Fibroblast of the aortic adventitia (primary cell): ENCODE results near the gene KCNIP1. TPM values are rescaled to one million over a fixed set of nuclear protein-coding genes. Genes with fewer than 3 reads are reported as not detected.

Experiments used
- DNase-seq: peaks from one replicate; pipeline ENCODE4 v3.0.0-alpha.2; 2010; ENCODE audit warnings: low read depth
- H3K4me3 ChIP-seq: 2 replicates; pipeline ENCODE4 v1.5.1; 2011; ENCODE audit warnings: low read depth, mild to moderate bottlenecking, control low read depth, low read length, moderate library complexity
- CTCF ChIP-seq: IDR thresholded peaks from 2 replicates; pipeline ENCODE4 v1.5.1; 2011; ENCODE audit warnings: mild to moderate bottlenecking, low read length, control low read depth, inconsistent platforms; ENCODE audit not compliant: insufficient read depth
- total RNA-seq: library from RNA; depleted of rRNA; stranded (reverse); fragments of >200 nt; gene quantifications from 2 replicates; pipeline ENCODE4 v1.2.3, GENCODE V29; 2012; ENCODE audit warnings: low replicate concordance

The KCNIP1 gene
- total RNA-seq, 1 donor = not detected

GRCh38 chr5:170603109-170603508, 99.3 kb downstream of the KCNIP1 start:
- no peak overlapping the region for H3K4me3 ChIP-seq
- no peak for TF ChIP-seq CTCF
- DNase-seq = no peak

GRCh38 chr5:170603578-170604565, 100.1 kb downstream of the KCNIP1 start:
- H3K4me3 ChIP-seq = no peak overlapping the region
- peak; percentile 28 for DNase-seq
- TF ChIP-seq CTCF = peak; percentile 56

- no peak for DNase-seq
- no peak overlapping the region for H3K4me3 ChIP-seq
- no peak for TF ChIP-seq CTCF
These were observed 103.1 kb downstream of the KCNIP1 start for GRCh38 chr5:170606941-170607340.

GRCh38 chr5:170611449-170612090, 107.8 kb downstream of the KCNIP1 start:
- DNase-seq = no peak
- no peak for TF ChIP-seq CTCF
- no peak overlapping the region for H3K4me3 ChIP-seq

GRCh38 chr5:170612256-170612678, 108.4 kb downstream of the KCNIP1 start:
- no peak for DNase-seq
- no peak overlapping the region for H3K4me3 ChIP-seq
- TF ChIP-seq CTCF = no peak

- TF ChIP-seq CTCF = no peak
- no peak overlapping the region for H3K4me3 ChIP-seq
- no peak for DNase-seq
These were observed 110.3 kb downstream of the KCNIP1 start for GRCh38 chr5:170614065-170614490.
